Fibroblast of skin of right biceps (primary cell): ENCODE data around the gene KCNK4.

Experiments used
- DNase-seq: peaks from one replicate; pipeline ENCODE4 v3.0.0-alpha.2; 2013

Gene KCNK4

DNA sequence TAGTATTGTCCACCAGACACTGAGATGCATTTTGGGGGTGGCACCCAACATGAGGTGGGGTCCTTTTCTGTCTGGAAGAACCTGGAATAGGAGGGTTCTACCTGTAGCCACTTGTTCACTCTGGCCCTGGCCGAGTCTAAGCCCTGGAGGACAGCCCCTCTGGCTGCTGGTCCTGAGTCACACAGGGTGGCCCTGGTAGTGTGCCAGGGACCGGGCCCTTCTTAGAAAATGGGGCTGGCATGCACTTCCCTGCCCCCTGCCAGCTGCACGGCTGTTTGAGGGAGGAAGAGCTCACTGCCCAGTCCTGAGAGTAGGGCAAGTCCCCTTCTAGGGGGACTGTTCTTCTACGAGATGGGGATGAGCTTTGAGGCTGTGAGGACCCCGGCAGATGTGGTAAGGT is 37.6 kb upstream of the KCNK4 start:
- DNase-seq = no peak

DNA sequence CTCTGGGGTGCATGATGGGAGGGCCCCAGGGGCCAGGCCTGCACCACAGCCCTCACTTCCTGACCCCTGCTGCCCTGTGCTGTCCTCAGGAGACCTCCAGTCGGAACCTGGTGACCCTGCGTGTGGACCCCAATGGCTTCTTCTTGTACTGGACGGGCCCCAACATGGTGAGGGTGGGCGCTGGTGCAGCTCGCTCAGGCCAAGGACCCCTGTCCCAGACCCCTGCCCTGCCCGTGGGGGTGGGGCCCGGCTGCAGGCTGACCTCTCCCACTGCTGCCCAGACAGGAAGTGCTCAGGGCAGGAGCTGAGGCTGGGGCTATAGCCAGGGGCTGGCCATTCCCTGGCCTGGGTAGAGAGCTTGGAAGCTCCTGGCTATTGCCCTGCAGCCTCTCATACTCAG is 36.8 kb upstream of the KCNK4 start:
- DNase-seq = no peak

DNA sequence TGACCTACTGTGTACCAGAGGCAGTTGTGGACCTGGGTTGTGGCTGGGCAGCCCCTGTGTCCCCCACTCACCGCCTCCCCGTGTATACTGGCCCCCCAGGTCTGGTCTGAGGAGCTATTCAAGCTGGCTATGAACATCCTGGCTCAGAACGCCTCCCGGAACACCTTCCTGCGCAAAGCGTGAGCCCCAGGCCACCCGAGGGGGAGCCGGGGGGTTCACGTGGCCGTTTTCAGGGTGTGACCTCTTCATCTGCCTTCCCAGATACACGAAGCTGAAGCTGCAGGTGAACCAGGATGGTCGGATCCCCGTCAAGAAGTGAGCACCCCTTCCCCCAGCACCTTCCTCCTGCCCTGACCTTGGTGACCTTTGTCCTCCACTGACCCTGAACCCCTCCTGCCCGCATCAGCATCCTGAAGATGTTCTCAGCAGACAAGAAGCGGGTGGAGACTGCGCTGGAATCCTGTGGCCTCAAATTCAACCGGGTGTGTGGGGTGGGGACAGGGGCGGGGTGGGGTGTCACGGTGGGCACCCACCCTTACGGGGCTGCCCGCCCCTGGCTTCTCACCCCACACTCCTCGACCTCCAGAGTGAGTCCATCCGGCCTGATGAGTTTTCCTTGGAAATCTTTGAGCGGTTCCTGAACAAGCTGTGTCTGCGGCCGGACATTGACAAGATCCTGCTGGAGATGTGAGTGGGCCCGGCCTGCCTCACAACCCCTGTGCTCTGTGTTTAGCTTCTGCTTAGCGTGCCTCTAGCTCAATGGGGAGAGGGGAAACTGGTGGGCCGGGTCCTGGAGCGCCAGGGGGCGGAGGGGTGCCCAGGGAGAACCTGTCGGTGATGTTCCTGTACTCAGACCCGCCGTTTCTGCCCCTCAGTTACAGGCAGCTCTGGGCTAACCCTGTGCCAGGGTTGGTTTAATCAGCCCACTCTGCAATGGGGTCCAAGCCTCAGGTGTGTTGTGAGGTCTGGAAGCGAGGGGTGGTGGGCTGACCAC is 35.7 kb upstream of the KCNK4 start:
- no peak for DNase-seq

DNA sequence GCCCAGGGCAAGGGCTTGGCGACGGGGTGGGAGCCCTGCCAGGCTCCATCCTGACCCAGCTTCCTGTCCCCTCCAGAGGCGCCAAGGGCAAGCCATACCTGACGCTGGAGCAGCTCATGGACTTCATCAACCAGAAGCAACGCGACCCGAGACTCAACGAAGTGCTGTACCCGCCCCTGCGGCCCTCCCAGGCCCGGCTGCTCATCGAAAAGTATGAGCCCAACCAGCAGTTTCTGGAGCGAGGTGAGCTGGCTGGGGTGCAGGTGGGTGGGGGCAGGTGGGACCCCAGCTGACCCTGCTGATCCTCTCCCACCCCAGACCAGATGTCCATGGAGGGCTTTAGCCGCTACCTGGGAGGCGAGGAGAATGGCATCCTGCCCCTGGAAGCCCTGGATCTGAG is 34.8 kb upstream of the KCNK4 start:
- no peak for DNase-seq

DNA sequence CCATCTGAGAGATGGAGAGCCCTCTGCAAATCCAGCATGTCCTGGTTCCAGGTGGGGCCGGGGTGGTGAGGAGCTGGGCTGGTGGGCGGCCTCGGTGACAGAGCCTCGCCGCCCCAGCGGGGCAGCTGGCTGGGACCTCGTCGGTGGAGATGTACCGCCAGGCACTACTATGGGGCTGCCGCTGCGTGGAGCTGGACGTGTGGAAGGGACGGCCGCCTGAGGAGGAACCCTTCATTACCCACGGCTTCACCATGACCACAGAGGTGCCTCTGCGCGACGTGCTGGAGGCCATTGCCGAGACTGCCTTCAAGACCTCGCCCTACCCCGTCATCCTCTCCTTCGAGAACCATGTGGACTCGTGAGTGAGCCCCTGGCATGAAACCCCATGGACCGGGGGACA is 32.7 kb upstream of the KCNK4 start:
- no peak for DNase-seq

DNA sequence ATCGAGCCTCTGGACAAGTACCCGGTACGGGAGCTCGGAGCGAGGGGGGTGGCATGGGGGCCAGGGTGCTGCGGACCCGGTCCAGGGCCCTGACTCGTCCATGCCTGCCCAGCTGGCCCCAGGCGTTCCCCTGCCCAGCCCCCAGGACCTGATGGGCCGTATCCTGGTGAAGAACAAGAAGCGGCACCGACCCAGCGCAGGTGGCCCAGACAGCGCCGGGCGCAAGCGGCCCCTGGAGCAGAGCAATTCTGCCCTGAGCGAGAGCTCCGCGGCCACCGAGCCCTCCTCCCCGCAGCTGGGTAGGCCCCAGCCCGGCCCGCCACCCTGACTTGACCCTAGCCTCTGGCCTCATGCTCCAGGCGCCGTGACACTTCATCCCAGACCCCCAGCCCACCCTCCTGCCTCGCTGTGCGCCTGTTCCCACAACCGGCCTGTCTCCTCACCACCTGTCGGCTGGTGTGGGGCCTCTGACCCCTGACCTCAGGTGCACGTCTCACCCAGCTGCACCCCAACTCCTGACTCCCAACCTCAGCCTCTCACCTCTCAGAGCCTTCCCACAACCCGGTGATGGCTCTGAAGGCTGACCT is 32.1 kb upstream of the KCNK4 start:
- no peak for DNase-seq

DNA sequence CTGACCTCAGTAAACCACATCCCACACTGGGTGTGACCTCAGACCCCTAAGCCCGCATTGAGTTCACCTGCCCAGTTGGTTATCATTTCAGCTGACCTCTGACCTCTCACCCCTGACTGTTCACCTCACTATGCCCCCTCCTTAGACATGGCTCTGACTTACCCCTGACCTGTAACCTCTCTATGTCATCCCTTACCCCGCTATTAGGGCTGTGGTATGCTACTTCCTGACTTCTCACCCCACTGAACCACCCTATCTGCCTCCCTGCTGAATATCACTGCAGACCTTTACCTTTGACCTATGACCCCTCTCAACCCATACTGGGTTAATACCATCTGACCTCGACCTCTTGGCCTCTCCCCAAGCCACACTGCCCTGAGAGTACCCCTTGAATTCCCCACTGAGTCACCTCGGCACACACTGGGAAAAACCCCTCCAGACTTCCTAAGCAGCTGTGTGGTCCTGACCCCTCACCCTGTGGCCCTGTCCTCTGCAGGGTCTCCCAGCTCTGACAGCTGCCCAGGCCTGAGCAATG is 31.5 kb upstream of the KCNK4 start:
- DNase-seq = no peak

DNA sequence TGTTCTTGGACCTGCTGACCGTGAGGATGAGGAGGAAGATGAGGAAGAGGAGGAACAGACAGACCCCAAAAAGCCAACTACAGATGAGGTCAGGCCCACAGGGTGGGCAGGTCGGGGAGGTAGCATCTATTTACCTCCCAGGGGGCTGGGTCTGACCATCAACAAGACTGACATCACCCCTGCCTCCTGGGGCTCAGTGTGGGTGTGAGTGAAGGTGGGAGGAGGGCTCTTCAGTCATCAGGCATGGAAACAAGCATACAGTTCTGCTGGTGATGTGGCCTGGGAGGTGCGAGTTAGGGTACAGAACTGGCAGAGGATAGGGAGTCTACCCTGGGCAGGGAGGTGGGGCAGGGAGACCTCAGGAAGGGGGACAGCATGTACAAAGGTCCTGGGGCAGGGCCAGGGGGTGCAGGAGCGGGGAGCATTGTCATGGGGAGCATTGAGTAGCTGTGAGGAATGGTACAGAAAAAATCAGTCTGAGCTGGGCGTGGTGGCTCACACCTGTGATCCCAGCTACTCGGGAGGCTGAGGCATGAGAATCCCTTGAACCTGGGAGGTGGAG is 30.9 kb upstream of the KCNK4 start:
- DNase-seq = no peak

DNA sequence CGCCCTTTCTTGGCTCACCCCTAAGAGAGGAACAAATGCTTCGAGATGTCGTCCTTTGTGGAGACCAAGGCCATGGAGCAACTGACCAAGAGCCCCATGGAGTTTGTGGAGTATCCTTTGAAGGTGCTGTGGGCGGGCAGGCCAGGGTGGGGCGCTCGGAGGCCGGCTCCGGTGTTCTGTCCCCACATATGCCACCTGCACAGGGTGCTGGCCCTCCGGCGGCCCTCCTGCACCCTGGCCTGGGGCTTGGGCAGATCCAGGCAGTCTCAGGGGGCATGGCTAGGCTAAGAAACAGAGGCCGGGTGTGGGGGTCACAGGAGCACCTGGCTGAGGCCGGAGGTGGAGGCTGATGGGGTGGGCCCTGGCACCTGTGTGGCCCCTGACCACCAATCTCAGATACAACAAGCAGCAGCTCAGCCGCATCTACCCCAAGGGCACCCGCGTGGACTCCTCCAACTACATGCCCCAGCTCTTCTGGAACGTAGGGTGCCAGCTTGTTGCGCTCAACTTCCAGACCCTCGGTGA is 29.5 kb upstream of the KCNK4 start:
- no peak for DNase-seq

DNA sequence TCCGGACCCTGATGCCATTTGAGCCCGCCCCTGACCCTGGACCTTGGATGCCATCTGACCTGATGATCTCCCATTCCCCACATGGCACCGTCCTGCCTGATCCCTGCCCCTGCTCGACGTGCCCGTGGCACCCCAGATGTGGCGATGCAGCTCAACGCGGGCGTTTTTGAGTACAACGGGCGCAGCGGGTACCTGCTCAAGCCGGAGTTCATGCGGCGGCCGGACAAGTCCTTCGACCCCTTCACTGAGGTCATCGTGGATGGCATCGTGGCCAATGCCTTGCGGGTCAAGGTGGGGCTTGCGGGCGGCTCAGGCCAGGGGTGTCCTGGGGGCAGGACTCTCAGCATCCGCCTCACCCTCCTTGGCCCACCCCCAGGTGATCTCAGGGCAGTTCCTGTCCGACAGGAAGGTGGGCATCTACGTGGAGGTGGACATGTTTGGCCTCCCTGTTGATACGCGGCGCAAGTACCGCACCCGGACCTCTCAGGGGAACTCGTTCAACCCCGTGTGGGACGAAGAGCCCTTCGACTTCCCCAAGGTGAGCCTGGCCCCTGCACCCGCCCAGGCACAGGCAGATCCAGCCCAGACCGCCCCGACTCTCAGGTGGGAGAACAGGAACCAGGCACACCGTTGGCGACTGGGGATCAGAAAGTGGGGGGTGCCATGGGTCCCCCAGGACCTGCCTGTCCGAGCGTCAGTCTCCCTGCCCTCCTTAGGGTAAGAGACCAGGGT is 28.7 kb upstream of the KCNK4 start:
- no peak for DNase-seq

DNA sequence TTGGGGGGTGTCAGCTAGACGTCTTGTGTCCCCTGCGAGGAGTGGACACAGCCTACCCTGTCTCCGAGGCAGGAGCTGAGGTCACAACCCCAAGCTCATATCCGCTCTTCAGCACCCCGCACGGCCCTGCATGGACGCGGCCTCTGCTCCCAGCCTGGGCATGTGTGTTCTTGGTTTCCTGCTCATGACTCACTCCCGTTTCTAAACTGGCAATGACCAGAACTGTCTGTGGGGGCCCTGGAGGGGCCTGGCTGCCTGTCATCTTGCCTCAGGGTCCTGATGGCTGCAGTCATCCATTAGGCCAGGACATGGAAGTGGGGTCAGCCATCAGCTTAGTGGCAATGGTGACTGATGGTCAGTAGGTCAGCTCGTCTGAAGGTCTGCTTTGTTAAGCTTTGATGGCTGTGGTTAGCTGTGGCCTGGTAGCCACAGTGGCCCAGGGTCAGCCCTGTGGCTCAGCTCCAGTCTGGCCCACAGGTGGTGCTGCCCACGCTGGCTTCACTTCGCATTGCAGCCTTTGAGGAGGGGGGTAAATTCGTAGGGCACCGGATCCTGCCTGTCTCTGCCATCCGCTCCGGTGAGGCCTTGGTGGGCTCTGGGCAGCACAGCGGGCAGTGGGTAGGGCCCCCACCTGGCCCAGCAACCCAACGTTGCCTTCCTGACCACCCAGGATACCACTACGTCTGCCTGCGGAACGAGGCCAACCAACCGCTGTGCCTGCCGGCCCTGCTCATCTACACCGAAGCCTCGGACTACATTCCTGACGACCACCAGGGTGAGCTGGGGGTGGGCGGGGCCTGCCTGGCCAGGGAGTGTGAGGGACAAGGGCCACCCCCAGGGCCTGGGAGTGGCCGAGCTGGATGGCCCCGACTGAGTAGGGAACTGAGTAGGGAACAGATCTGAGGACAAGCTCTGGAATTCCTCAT is 27.8 kb upstream of the KCNK4 start:
- DNase-seq = peak; percentile 34

DNA sequence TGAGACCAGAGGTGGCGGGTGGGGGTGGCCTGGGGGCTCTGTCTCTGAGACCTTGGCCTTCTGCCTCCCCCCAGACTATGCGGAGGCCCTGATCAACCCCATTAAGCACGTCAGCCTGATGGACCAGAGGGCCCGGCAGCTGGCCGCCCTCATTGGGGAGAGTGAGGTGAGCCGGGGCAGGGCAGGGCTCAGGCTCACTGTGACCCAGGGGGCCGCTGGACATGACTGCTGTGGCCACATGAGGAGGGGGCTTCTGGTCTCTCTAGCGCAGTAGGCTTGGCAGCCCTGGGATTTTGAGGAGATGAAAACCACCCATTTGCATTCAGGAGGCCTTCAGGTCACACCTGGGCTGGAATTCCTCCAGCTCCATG is 27.2 kb upstream of the KCNK4 start:
- no peak for DNase-seq

DNA sequence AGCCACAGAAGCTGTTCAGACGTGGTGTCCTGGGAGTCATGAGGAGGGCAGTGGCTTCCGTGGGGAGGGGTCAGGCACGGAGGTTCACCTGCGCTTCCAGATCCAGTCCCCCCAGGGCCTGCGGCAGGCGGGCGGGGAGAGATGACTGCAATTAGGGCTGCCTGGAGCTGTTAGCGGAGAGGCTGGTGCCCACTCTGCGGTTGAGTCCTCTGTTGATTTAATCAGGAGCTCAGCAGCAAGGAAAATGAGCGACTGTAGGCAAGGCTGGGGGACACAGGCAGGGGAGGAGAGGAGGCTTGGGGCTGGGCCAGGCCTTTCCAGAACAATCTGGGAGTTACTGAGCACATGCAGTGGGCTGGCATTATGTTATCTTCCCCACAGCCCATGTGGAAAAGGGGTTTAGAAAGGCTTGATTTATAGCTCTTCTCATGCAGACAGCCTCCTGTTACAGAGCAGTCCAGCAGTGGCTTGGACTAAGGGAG is 26.7 kb upstream of the KCNK4 start:
- no peak for DNase-seq

DNA sequence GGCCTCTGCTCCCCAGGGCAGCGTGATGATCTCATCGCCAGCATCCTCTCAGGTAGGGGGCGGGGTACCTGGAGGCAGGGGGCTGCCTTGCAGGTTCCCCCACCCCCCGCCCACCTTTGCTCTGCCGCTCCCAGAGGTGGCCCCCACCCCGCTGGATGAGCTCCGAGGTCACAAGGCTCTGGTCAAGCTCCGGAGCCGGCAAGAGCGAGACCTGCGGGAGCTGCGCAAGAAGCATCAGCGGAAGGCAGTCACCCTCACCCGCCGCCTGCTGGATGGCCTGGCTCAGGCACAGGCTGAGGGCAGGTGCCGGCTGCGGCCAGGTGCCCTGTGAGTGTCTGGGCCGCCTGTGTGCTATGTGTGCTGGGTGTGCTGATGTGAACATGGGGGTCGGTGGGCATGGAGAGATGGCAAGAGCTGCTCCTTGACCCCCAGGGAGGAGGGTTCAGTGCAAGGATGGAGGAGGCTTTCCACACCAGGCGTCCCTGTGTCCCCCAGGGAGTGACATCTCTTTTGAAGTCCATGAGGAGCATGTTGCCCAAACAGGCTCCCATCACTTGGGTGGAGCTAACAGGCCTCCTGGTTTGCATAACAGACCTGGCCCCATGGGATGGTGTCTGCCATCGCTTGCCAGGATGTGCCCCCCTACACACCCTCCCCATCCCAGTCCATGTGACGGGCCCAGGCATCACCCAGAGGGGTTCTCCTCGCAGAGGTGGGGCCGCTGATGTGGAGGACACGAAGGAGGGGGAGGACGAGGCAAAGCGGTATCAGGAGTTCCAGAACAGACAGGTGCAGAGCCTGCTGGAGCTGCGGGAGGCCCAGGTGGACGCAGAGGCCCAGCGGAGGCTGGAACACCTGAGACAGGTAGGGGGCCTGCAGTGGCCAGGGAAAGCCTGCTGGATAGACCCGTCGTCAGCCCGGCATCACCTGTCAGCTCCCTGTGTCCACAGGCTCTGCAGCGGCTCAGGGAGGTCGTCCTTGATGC is 25.6 kb upstream of the KCNK4 start:
- DNase-seq = no peak

DNA sequence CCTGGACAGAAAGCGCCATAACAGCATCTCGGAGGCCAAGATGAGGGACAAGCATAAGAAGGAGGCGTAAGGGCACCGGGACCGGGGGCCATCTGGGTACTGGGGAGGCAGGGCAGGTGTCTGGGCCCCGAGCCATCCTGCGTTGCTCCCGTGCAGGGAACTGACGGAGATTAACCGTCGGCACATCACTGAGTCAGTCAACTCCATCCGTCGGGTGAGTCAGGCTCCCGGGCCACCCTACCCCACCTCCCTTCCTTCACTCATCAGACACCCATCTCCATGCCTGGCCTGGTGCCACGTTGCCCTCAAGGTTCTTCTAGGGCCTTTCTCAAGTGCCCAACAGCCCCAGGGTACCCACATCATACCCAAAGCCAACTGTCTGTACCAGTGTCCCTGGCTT is 24.8 kb upstream of the KCNK4 start:
- DNase-seq = no peak

DNA sequence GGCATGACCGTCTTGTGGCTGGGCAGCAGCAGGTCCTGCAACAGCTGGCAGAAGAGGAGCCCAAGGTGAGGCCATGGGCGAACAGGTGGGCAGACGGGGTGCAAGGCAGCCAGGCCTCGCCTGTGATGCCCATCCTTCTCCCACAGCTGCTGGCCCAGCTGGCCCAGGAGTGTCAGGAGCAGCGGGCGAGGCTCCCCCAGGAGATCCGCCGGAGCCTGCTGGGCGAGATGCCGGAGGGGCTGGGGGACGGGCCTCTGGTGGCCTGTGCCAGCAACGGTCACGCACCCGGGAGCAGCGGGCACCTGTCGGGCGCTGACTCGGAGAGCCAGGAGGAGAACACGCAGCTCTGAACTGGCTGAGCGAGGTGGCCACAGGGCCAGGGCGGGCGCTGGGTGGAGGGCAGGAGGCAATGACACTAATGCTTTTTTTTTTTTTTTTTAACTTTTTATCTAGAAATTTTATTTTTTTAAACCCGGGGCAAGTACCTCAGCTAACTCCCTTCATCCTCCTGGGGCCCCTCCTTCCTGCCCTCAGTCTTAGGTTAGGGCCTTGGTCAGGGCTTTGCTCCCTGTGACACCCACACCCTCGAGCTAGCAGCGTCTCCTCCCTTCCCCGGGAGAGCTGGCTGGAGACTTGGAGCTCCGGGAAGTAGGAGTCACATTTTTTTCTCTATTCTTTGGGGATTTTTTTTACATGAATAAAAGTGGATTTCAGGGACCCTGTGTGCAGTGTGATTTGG is 23.7 kb upstream of the KCNK4 start:
- no peak for DNase-seq

DNA sequence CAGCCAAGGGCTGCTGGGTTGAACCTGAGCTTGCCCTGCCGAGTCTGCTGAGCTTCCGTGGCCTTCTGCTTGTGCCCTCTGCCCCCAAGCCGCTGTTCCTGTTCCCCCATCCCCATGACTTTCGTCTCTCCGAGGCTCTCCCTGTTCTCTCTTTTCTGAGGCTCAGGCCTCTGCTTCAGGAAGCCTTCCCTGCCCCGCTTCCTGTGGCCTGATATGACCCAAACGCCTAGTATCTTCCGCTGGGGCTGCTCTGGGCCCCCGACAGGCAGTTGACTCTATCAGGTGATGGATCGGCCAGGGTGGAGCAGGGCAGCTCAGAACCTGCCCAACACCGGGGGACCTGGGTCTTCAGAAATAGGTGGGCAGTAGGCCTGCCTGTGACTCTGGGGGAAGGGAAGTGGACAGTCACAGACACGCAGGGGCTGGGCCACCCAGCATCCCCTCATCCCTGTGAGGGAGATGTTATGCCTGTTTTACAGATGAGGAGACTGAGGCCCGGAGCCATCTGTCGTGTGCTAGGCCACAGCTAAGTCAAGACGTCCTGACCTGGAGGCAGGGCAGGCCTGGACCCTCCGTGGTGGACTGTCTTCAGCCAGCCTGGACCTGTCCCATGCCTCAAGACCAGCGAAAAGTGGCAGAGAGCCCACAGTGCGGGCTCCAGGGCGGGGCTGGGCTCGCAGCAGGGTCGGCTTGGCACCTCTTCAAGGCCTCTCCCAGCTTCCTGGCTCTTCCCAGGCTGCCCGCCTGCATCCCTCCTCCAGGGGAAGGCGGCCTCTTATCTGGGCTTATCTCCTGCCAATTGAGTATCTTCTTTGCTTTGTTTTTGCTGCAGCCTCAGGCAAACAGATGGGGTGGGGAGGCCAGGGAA is 22.8 kb upstream of the KCNK4 start:
- peak; percentile 31 for DNase-seq

DNA sequence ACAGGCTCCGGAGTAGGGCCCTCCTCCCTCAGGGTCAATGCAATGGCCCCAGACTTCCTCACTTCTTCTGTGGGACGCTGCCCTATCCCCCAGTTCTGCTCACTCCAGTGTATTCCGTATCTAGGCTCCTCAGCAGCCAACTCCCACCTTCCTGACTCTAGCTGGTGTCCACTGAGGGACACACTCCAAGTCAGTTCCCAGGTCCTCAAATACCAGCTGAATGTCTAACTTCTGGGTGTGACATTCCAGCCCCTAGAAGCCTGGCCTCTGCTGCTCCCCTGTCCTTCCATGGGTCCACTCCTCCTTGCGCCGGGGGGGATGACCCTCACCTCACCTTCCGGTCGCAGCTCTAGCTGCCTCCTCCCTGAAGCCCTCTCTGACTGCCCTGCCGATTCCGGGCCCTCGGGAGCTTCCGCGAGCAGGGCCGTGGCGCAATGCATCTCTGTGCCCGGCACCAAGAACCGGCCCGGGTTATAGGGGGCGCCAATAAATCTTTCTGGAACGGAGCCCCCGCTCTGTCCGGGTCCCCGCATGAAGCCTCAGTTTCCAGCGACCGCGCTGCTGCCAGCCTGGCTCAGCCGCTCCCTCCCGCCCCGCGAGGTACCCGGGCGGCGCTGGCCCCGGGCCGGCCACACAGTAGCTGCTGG is 22.1 kb upstream of the KCNK4 start:
- DNase-seq = peak; percentile 42
